SU-DHL-6 (cell line): ENCODE results near the gene ADAMTS4.

Experiments used
- CTCF ChIP-seq: fragments of 200-600 bp; sonication (generic); IDR thresholded peaks from one replicate; pipeline ENCODE4 v1.5.1; 2017; ENCODE audit warnings: antibody characterized with exemption, mild to moderate bottlenecking, low read length, moderate library complexity; ENCODE audit not compliant: insufficient read depth, poor library complexity, severe bottlenecking
- EZH2phosphoT487 ChIP-seq: fragments of 200-600 bp; sonication (generic), shearing (Covaris generic); conservative IDR thresholded peaks from 2 replicates; pipeline ENCODE4 v1.6.1; 2018; ENCODE audit warnings: mild to moderate bottlenecking, antibody characterized with exemption, low read length, moderate library complexity, mixed read lengths

GRCh38 chr1:161226320-161226711, 27.5 kb upstream of the ADAMTS4 start:
- TF ChIP-seq CTCF (no peak), EZH2phosphoT487 (no peak)
